Astrocyte (in vitro differentiated cells and primary cell): ENCODE results near the gene ASB2. TPM values are rescaled to one million over a fixed set of nuclear protein-coding genes. Genes with fewer than 3 reads are reported as not detected.

Experiments
- DNase-seq: peaks from one replicate; pipeline ENCODE4 v3.0.0-alpha.2; 2010; ENCODE audit warnings: low read depth
- FAIRE-seq: peaks from 2 replicates; lab custom pipeline; 2011; peaks lifted over from hg19 to GRCh38; lab: Jason Lieb, UNC
- H2AFZ ChIP-seq: 2 replicates; pipeline ENCODE4 v1.6.0; 2012; ENCODE audit warnings: low read depth, low read length, inconsistent platforms
- H3K27ac ChIP-seq: 2 replicates; pipeline ENCODE4 v1.5.1; 2011; ENCODE audit warnings: low read depth, low read length, inconsistent platforms
- H3K27me3 ChIP-seq: 2 replicates; pipeline ENCODE4 v1.6.0; 2011; ENCODE audit warnings: low read length, inconsistent platforms; ENCODE audit not compliant: insufficient read depth
- H3K36me3 ChIP-seq: 2 replicates; pipeline ENCODE4 v1.5.1; 2011; ENCODE audit warnings: low read length, inconsistent platforms; ENCODE audit not compliant: insufficient read depth
- H3K4me1 ChIP-seq: 2 replicates; pipeline ENCODE4 v1.5.1; 2011; ENCODE audit warnings: low read length, inconsistent platforms; ENCODE audit not compliant: insufficient read depth
- H3K4me2 ChIP-seq: 2 replicates; pipeline ENCODE4 v1.6.0; 2012; ENCODE audit warnings: low read length, inconsistent platforms
- H3K4me3 ChIP-seq: 2 replicates; pipeline ENCODE4 v1.5.1; 2011; ENCODE audit warnings: low read depth, mild to moderate bottlenecking, low read length, inconsistent platforms; ENCODE audit not compliant: insufficient read depth
- H3K79me2 ChIP-seq: 2 replicates; pipeline ENCODE4 v1.6.0; 2012; ENCODE audit warnings: mild to moderate bottlenecking, low read length, inconsistent platforms; ENCODE audit not compliant: insufficient read depth
- H3K9ac ChIP-seq: 2 replicates; pipeline ENCODE4 v1.6.0; 2012; ENCODE audit warnings: mild to moderate bottlenecking, low read length, inconsistent platforms
- H3K9me3 ChIP-seq: 2 replicates; pipeline ENCODE4 v1.5.1; 2012; ENCODE audit warnings: low read depth, mild to moderate bottlenecking, low read length, inconsistent platforms; ENCODE audit not compliant: insufficient read depth
- H4K20me1 ChIP-seq: 2 replicates; pipeline ENCODE4 v1.6.0; 2012; ENCODE audit warnings: low read length, inconsistent platforms; ENCODE audit not compliant: insufficient read depth
- H3K27ac Mint-ChIP-seq: one replicate; pipeline ENCODE4 v1.8.0; 2021; ENCODE audit warnings: mild to moderate bottlenecking, mixed read lengths; ENCODE audit not compliant: unreplicated experiment
- H3K27me3 Mint-ChIP-seq: one replicate; pipeline ENCODE4 v1.8.0; 2021; ENCODE audit warnings: low read depth, mixed read lengths; ENCODE audit not compliant: unreplicated experiment
- H3K36me3 Mint-ChIP-seq: one replicate; pipeline ENCODE4 v1.8.0; 2021; ENCODE audit warnings: low read depth, mixed read lengths; ENCODE audit not compliant: unreplicated experiment
- H3K4me1 Mint-ChIP-seq: one replicate; pipeline ENCODE4 v1.8.0; 2021; ENCODE audit warnings: low read depth, mixed read lengths; ENCODE audit not compliant: unreplicated experiment
- H3K4me3 Mint-ChIP-seq: one replicate; pipeline ENCODE4 v1.8.0; 2021; ENCODE audit warnings: mild to moderate bottlenecking, moderate library complexity, mixed read lengths; ENCODE audit not compliant: unreplicated experiment
- H3K9me3 Mint-ChIP-seq: one replicate; pipeline ENCODE4 v1.8.0; 2021; ENCODE audit warnings: mild to moderate bottlenecking, mixed read lengths; ENCODE audit not compliant: unreplicated experiment
- CTCF ChIP-seq: IDR thresholded peaks from 2 replicates; pipeline ENCODE4 v1.5.1; 2011; ENCODE audit warnings: low read depth, mild to moderate bottlenecking, inconsistent platforms, low read length, moderate library complexity; ENCODE audit not compliant: insufficient read depth
- EZH2 ChIP-seq: IDR thresholded peaks from 2 replicates; pipeline ENCODE4 v1.6.1; 2012; ENCODE audit warnings: mild to moderate bottlenecking, low read length, inconsistent platforms; ENCODE audit not compliant: insufficient read depth
- total RNA-seq: library from RNA; stranded (reverse); gene quantifications from 2 replicates; pipeline ENCODE4 v1.2.1, GENCODE V29; 2021

The ASB2 gene
- total RNA-seq, 1 donor from 2014 or later: 0.25 TPM

GRCh38 chr14:93981316-93982229 is 5.2 kb upstream of the ASB2 start:
- DNase-seq (no peak), FAIRE-seq (no peak)
- Histone ChIP-seq H3K27me3 (peaks cover 6% of the 10 kb centered on the region), H3K36me3 (no peaks in the 10 kb centered on the region), H2AFZ (no peak overlapping the region), H3K9ac (no peak overlapping the region), H4K20me1 (no peaks in the 10 kb centered on the region), H3K4me1 (peaks cover 26% of the 10 kb centered on the region), H3K9me3 (no peaks in the 10 kb centered on the region), H3K79me2 (no peaks in the 10 kb centered on the region), H3K4me3 (no peak overlapping the region), H3K27ac (no peak overlapping the region), H3K4me2 (peak overlapping the region; percentile 40)
- H3K36me3 Mint-ChIP-seq: no peaks in the 10 kb centered on the region
- H3K4me3 Mint-ChIP-seq: no peak overlapping the region
- TF ChIP-seq CTCF: no peak
- no peak for TF ChIP-seq EZH2
- peaks cover 39% of the 10 kb centered on the region for H3K27me3 Mint-ChIP-seq
- H3K4me1 Mint-ChIP-seq: peaks cover 21% of the 10 kb centered on the region
- H3K9me3 Mint-ChIP-seq: no peaks in the 10 kb centered on the region
- H3K27ac Mint-ChIP-seq: no peak overlapping the region

- Histone ChIP-seq H3K27me3 (peaks cover 10% of the 10 kb centered on the region), H3K4me1 (peaks cover 26% of the 10 kb centered on the region), H2AFZ (peak overlapping the region; percentile 8), H4K20me1 (no peaks in the 10 kb centered on the region), H3K4me3 (no peak overlapping the region), H3K9ac (no peak overlapping the region), H3K36me3 (no peaks in the 10 kb centered on the region), H3K27ac (no peak overlapping the region), H3K9me3 (no peaks in the 10 kb centered on the region), H3K4me2 (peak overlapping the region; percentile 40), H3K79me2 (no peaks in the 10 kb centered on the region)
- H3K27ac Mint-ChIP-seq: peak overlapping the region; percentile 41
- H3K9me3 Mint-ChIP-seq: no peaks in the 10 kb centered on the region
- H3K27me3 Mint-ChIP-seq: peaks cover 41% of the 10 kb centered on the region
- no peaks in the 10 kb centered on the region for H3K36me3 Mint-ChIP-seq
- DNase-seq (peak; percentile 67), FAIRE-seq (no peak)
- TF ChIP-seq EZH2 (no peak), CTCF (no peak)
- peaks cover 21% of the 10 kb centered on the region for H3K4me1 Mint-ChIP-seq
- no peak overlapping the region for H3K4me3 Mint-ChIP-seq
Observed at GRCh38 chr14:93980456-93981201, 4.3 kb upstream of the ASB2 start.
